H1 (cell line): ENCODE data around the gene ATP10D.

Experiments
- CREB1 ChIP-seq: IDR thresholded peaks from 2 replicates; pipeline ENCODE4 v1.6.1; 2012; ENCODE audit warnings: inconsistent platforms
- EGR1 ChIP-seq: IDR thresholded peaks from 2 replicates; pipeline ENCODE4 v1.6.1; 2011; ENCODE audit warnings: low read depth, low read length, borderline replicate concordance
- EP300 ChIP-seq, 2 experiments: IDR thresholded peaks; 1 replicate in 1 of 2; 2 replicates in 1 of 2; pipeline ENCODE4 v1.6.1; 2011 to 2012; ENCODE audit warnings: low read depth in 2 of 2, low read length in 2 of 2, mild to moderate bottlenecking in 2 of 2, borderline replicate concordance in 1 of 2, inconsistent platforms in 1 of 2, moderate library complexity in 1 of 2
- POLR2A ChIP-seq, 2 experiments: IDR thresholded peaks; 1 replicate in 1 of 2; 2 replicates in 1 of 2; pipeline ENCODE4 v1.6.1; 2011; ENCODE audit warnings: low read depth in 2 of 2, low read length in 2 of 2, mild to moderate bottlenecking in 2 of 2; ENCODE audit errors: control extremely low read depth in 1 of 2
- POLR2AphosphoS5 ChIP-seq: IDR thresholded peaks from 2 replicates; pipeline ENCODE4 v1.6.1; 2011; ENCODE audit warnings: low read depth, low read length
- RFX5 ChIP-seq: IDR thresholded peaks from 2 replicates; pipeline ENCODE4 v1.6.1; 2011; ENCODE audit warnings: low read depth, low read length, improper control_type of control experiment, borderline replicate concordance
- TF ChIP-seq, protein P1 (sequence below), 3 experiments: IDR thresholded peaks; 1 replicate in 2 of 3; 2 replicates in 1 of 3; pipeline versions ENCODE4 v1.5.1 to v1.6.1; 2011; ENCODE audit warnings: low read length in 3 of 3, mild to moderate bottlenecking in 3 of 3, inconsistent platforms in 2 of 3, low read depth in 1 of 3, moderate library complexity in 1 of 3; ENCODE audit not compliant: insufficient read depth in 1 of 3; ENCODE audit errors: control extremely low read depth in 1 of 3
- TF ChIP-seq, protein P2 (sequence below): IDR thresholded peaks from 2 replicates; pipeline ENCODE4 v1.6.1; 2011; ENCODE audit warnings: low read depth, mild to moderate bottlenecking, low read length; ENCODE audit not compliant: insufficient read depth
- TF ChIP-seq, protein P3 (sequence below): IDR thresholded peaks from 2 replicates; pipeline ENCODE4 v1.6.1; 2012; ENCODE audit warnings: low read length, inconsistent platforms

DNA sequence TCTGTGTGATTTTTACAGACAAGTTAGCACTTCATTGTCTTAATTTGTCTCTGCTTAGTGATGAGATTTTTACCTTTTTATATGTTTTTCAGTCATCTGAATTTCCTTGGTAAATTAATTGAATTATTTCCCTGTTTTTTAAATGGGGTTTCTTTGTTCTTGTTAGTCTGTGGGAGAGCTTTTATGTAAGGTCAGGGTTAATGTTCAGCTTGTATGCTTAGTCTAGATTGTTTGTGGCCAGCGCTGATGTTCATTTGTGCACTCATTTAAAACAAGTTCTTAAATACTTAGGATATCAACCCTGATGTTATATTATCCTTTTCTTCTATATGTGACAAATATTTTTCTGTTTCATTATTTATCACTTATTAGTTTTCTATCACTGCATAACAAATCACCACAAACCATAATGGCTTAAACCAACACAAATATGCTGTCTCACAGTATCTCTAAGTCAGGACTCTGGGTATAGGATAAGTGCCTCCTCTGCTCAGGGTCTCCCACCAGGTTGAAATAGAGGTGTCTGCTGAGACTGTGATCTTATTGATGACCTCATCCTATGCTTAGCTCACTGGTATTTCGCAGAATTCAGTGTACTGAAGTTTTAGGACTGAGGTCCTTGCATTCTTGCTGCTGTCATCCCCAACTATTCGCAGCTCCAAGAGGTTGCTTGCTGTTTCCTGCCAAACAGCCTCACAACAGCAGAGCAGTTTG, 53.2 kb downstream of the ATP10D start:
- no peak for TF ChIP-seq EP300 (IDR thresholded peaks at IDR 0.05; ENCODE audit: borderline replicate concordance in 1 of 2, low read depth in 2 of 2, low read length in 2 of 2)
- TF ChIP-seq, protein P1, sequence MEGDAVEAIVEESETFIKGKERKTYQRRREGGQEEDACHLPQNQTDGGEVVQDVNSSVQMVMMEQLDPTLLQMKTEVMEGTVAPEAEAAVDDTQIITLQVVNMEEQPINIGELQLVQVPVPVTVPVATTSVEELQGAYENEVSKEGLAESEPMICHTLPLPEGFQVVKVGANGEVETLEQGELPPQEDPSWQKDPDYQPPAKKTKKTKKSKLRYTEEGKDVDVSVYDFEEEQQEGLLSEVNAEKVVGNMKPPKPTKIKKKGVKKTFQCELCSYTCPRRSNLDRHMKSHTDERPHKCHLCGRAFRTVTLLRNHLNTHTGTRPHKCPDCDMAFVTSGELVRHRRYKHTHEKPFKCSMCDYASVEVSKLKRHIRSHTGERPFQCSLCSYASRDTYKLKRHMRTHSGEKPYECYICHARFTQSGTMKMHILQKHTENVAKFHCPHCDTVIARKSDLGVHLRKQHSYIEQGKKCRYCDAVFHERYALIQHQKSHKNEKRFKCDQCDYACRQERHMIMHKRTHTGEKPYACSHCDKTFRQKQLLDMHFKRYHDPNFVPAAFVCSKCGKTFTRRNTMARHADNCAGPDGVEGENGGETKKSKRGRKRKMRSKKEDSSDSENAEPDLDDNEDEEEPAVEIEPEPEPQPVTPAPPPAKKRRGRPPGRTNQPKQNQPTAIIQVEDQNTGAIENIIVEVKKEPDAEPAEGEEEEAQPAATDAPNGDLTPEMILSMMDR (IDR thresholded peaks at IDR 0.05; ENCODE audit: control extremely low read depth in 1 of 3, insufficient read depth in 1 of 3, low read depth in 1 of 3, low read length in 3 of 3), result no peak
- TF ChIP-seq EGR1, result no peak
- TF ChIP-seq, protein P2, sequence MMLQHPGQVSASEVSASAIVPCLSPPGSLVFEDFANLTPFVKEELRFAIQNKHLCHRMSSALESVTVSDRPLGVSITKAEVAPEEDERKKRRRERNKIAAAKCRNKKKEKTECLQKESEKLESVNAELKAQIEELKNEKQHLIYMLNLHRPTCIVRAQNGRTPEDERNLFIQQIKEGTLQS, result no peak
- TF ChIP-seq CREB1, result no peak
- TF ChIP-seq POLR2AphosphoS5, result no peak
- TF ChIP-seq, protein P3, sequence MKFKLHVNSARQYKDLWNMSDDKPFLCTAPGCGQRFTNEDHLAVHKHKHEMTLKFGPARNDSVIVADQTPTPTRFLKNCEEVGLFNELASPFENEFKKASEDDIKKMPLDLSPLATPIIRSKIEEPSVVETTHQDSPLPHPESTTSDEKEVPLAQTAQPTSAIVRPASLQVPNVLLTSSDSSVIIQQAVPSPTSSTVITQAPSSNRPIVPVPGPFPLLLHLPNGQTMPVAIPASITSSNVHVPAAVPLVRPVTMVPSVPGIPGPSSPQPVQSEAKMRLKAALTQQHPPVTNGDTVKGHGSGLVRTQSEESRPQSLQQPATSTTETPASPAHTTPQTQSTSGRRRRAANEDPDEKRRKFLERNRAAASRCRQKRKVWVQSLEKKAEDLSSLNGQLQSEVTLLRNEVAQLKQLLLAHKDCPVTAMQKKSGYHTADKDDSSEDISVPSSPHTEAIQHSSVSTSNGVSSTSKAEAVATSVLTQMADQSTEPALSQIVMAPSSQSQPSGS, result no peak
- no peak for TF ChIP-seq POLR2A (IDR thresholded peaks at IDR 0.05; ENCODE audit: control extremely low read depth in 1 of 2, low read depth in 2 of 2, low read length in 2 of 2)
- TF ChIP-seq RFX5, result no peak
